ENCODE data around the gene SMOC2.

SMOC2 gene

GRCh38 chr6:168581236-168581635 is 140.3 kb downstream of the SMOC2 start:
- no peak for DNase-seq

DNA sequence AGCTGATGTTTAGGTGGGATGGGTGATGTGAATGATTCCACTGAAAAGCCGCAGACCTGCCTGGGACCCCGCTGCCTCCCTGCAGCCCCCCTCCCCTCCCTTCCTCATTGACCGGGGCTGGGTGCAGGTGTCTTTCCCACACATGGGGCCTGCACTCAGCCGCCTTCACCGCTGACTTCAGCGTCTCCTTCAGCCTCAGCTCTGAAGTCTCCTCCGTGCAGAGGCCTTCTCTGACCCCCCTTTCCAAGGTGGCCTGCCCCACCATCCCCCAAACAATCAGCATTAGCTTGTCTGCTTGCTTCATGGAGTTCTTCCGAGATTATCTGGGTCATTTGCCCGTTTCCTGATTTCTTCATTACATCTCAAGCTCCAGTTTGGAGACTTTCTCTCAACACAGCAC is 140.7 kb downstream of the SMOC2 start:
- DNase-seq, result no peak

GRCh38 chr6:168582571-168582981 is 141.6 kb downstream of the SMOC2 start:
- DNase-seq, result no peak

DNA sequence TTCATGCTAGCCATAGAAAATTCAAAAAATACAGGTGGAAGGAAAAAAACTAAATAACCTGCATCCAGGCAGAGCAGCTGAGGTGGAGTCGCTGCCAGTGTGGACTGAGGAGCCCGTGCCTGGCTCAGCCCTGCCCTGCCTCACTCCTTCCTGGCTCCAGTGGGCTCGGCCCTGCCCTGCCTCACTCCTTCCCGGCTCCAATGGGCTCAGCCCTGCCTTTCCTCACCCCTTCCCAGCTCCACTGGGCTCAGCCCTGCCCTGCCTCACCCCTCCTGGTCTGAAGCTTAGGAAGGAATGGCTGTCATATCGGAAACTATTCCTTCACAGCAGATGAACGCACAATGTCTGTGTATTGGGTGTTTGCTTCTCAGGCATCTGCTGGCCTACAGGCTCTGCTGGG is 142.1 kb downstream of the SMOC2 start:
- no peak for DNase-seq

GRCh38 chr6:168583821-168584220 is 142.8 kb downstream of the SMOC2 start:
- no peak for DNase-seq

- DNase-seq, result no peak
Observed at GRCh38 chr6:168584249-168584648, 143.3 kb downstream of the SMOC2 start.

- no peak for DNase-seq
Observed at GRCh38 chr6:168584671-168585070, 143.7 kb downstream of the SMOC2 start.

- DNase-seq, result no peak
Observed at GRCh38 chr6:168585441-168585840, 144.5 kb downstream of the SMOC2 start.

DNA sequence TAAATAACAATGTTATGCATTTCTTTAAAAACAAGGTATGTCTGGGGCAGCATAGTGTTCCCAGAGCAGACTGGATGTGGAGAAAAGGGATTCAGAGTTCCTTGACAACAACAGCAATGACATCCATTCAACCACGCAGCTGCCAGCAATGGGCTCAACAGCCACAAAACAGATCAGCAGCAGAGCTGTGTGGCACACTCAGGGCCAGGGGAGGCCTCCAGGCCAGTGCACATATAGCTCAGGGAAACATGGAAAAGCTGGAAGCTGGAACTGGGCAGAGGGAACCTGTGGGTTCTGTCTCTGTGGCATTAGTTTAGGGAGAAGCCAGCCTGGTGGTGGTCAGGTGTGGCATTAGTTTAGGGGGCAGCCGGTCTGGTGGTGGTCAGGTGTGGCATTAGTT is 148.3 kb downstream of the SMOC2 start:
- DNase-seq, result no peak

GRCh38 chr6:168590406-168590805 is 149.4 kb downstream of the SMOC2 start:
- no peak for DNase-seq

GRCh38 chr6:168596344-168596743 is 155.4 kb downstream of the SMOC2 start:
- no peak for DNase-seq

GRCh38 chr6:168597471-168597875 is 156.5 kb downstream of the SMOC2 start:
- no peak for DNase-seq

DNA sequence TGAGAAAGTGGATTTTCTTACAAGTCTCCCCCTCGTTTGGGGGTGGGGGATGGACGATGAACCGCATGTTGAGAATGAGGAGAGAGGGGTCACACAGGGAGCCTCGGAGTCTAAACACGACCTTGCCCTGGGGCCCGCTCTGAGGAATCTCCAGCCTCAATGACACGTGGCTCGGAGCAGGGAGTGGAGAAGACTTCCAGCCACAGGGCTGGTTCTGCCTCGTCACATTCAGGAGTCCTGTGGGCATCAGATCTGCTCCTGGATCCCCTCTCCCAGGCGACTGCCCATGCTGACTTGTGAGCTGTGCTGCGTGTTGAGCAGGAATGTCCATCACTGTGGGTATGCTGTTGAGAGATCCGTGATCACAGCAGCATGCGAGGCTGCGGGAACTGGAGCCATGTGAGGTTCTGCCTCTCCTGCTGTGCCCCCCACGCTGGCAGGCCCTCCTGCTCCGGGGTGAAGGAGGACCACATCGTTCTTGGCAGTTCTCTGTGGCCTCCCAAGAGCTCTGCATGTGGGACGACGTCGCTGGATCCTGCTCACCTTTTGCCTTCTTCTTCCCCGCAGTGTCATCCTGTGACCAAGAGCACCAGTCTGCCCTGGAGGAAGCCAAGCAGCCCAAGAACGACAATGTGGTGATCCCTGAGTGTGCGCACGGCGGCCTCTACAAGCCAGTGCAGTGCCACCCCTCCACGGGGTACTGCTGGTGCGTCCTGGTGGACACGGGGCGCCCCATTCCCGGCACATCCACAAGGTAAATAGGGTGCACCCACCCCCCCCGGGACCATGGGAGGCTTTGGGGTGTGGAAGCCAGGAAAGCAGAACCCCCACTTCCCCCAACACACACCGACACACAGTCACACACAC is 157.5 kb downstream of the SMOC2 start:
- DNase-seq, result no peak

GRCh38 chr6:168599118-168599494 is 158.1 kb downstream of the SMOC2 start:
- no peak for DNase-seq

DNA sequence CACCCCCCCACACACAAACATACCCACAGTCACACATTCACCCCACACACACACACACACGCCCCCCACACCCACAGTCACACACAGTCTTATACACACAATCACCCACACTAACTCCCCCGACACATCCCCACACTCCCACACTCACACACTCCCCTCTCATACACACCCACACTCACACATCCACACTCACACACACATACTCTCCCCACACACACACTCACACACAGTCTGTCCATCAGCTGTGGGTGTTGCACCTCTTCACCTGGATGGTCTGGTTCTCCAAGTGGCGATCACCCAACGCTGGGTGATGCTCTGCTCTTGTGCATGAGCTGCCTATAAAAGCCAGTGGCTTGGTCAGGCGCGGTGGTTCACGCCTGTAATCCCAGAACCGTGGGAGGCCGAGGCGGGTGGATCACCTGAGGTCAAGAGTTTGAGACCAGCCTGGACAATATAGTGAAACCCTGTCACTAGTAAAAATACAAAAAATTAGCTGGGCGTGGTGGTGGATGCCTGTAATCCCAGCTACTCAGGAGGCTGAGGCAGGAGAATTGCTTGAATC is 158.9 kb downstream of the SMOC2 start:
- DNase-seq, result no peak

GRCh38 chr6:168600381-168600780 is 159.4 kb downstream of the SMOC2 start:
- no peak for DNase-seq

DNA sequence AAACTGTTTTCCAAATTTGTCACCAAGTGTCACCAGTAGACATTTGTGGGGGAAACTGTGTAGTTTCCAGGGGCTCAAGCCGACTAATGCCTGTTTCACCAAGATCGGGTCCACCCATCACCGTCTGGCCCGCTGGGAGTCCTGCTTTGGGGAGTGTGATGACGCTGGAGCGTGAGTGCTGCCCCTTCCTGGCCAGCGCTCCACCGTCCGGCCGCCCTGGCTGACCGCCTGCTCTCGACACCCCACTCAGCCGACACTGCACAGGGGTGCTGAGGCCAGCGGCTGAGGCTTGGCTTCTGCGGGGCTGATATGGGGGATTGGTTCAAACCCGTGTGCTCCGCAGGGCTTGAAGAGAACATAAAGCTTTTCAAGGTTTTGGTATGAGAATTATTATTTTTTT is 160.1 kb downstream of the SMOC2 start:
- DNase-seq, result no peak

GRCh38 chr6:168601546-168601945 is 160.6 kb downstream of the SMOC2 start:
- DNase-seq, result no peak

DNA sequence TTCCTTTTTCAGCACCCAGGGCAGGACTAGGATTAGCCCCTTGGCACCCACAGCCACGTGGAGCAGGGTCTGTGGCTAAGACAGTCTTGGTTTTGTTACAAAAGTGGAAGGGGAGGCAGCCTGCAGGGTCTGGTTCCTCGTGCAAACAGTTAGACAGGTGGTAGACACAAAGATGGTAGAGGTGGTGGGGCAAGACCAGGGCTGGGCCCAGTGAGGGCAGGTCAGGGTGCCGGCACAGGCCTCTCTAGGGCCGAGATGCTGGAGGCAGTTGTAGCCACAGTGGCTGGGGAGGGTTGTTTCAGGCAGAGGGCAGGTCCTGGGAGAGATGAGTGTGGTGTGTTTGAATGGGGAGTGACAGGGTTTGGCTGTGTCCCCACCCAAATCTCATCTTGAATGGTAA is 161.6 kb downstream of the SMOC2 start:
- no peak for DNase-seq

DNA sequence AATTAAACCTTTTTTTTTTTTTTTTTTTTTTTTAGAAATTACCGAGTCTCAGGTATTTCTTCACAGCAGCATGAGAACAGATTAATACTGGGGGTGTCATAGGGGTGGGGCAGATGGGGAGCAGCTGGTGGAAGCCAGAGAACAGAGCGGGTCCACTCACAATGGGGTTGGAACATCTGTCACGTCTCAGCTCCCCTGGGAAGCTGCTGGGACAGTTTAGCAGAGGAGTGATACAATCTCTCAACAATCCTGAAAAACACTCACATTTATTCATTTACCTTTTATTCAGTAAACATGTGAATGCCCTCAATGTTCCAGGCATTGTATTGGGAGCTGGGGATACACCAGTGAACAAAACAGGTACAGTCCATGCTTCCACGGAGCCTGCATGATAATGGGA is 162.2 kb downstream of the SMOC2 start:
- DNase-seq, result no peak

GRCh38 chr6:168605964-168606363 is 165.0 kb downstream of the SMOC2 start:
- no peak for DNase-seq

GRCh38 chr6:168606722-168607121 is 165.7 kb downstream of the SMOC2 start:
- DNase-seq, result no peak

- no peak for DNase-seq
Observed at GRCh38 chr6:168607272-168608112, 166.5 kb downstream of the SMOC2 start.

GRCh38 chr6:168608113-168608400 is 167.1 kb downstream of the SMOC2 start:
- DNase-seq, result no peak
